H1 (cell line): ENCODE measurements around the gene MRPL50. TPM values are rescaled to one million over a fixed set of nuclear protein-coding genes. Genes with fewer than 3 reads are reported as not detected.

Experiments used
- CTCF ChIA-PET: fragments of 300-600 bp; sonication (Branson Sonifier 250); formaldehyde crosslinking; loops from one replicate; lab custom pipeline; 2021; ENCODE audit not compliant: partially characterized antibody; lab: Charles Lee
- POLR2A ChIA-PET: fragments of 300-600 bp; sonication (Branson Sonifier 250); formaldehyde crosslinking; loops from one replicate; lab custom pipeline; 2021; ENCODE audit warnings: inconsistent platforms; ENCODE audit not compliant: partially characterized antibody; lab: Charles Lee
- DNase-seq, 2 experiments: peaks; one replicate each; pipeline versions ENCODE4 v3.0.0 to v3.0.0-alpha.2; 2010 to 2022; ENCODE audit warnings: low spot score in 2 of 2, low read depth in 1 of 2, mixed read lengths in 1 of 2
- FAIRE-seq: peaks from 2 replicates; lab custom pipeline; 2011; peaks lifted over from hg19 to GRCh38; lab: Jason Lieb, UNC
- H2AFZ ChIP-seq: 2 replicates; pipeline ENCODE4 v1.8.1; 2012; ENCODE audit warnings: low read length, inconsistent platforms
- H2AK5ac ChIP-seq: 2 replicates; pipeline ENCODE4 v1.6.1; 2013; ENCODE audit warnings: low read depth, low read length
- H2BK120ac ChIP-seq: replicated peaks from 2 replicates; pipeline ENCODE3; 2013; ENCODE audit warnings: low read depth, low read length, inconsistent platforms
- H2BK12ac ChIP-seq: 2 replicates; pipeline ENCODE4 v1.6.1; 2013; ENCODE audit warnings: low read depth, low read length
- H2BK15ac ChIP-seq: 2 replicates; pipeline ENCODE4 v1.6.1; 2013; ENCODE audit warnings: low read length
- H2BK20ac ChIP-seq: 2 replicates; pipeline ENCODE4 v1.6.1; 2013; ENCODE audit warnings: low read length
- H2BK5ac ChIP-seq: 2 replicates; pipeline ENCODE4 v1.6.1; 2013; ENCODE audit warnings: low read depth, low read length
- H3K14ac ChIP-seq: 2 replicates; pipeline ENCODE4 v1.6.1; 2013; ENCODE audit warnings: inconsistent platforms; ENCODE audit not compliant: insufficient read length
- H3K18ac ChIP-seq: 2 replicates; pipeline ENCODE4 v1.6.1; 2013; ENCODE audit warnings: low read length; ENCODE audit errors: extremely low read depth
- H3K23ac ChIP-seq: 2 replicates; pipeline ENCODE4 v1.6.1; 2013; ENCODE audit warnings: inconsistent platforms; ENCODE audit not compliant: insufficient read length
- H3K23me2 ChIP-seq: 2 replicates; pipeline ENCODE4 v1.6.1; 2013; ENCODE audit warnings: low read depth, low read length
- H3K27ac ChIP-seq: 2 replicates; pipeline ENCODE4 v1.6.1; 2011; ENCODE audit warnings: low read depth, low read length, inconsistent platforms
- H3K27me3 ChIP-seq, 4 experiments: replicated peaks in 1 of 4; 1 replicate in 1 of 4; 2 replicates in 3 of 4; pipeline versions ENCODE4 v1.6.1 to v1.8.1; 2011 to 2013; ENCODE audit warnings: low read length in 3 of 4, mild to moderate bottlenecking in 3 of 4, inconsistent platforms in 2 of 4, mixed read lengths in 2 of 4, moderate library complexity in 1 of 4; ENCODE audit not compliant: control insufficient read depth in 3 of 4, insufficient read depth in 3 of 4; ENCODE audit errors: extremely low read depth in 1 of 4
- H3K36me3 ChIP-seq, 4 experiments: 2 replicates each; pipeline versions ENCODE4 v1.6.1 to v1.8.1; 2011 to 2013; ENCODE audit warnings: mild to moderate bottlenecking in 4 of 4, low read length in 3 of 4, moderate library complexity in 2 of 4, control low read depth in 1 of 4, inconsistent platforms in 1 of 4; ENCODE audit not compliant: insufficient read depth in 4 of 4, control insufficient read depth in 2 of 4
- H3K4ac ChIP-seq: replicated peaks from 2 replicates; pipeline ENCODE3; 2013; ENCODE audit warnings: low read length, low read depth, mixed read lengths, inconsistent platforms; ENCODE audit not compliant: insufficient read length
- H3K4me1 ChIP-seq, 4 experiments: replicated peaks in 1 of 4; 1 replicate in 1 of 4; 2 replicates in 3 of 4; pipeline versions ENCODE4 v1.6.1 to v1.8.1; 2011 to 2013; ENCODE audit warnings: low read length in 3 of 4, inconsistent platforms in 2 of 4, mixed read lengths in 1 of 4; ENCODE audit not compliant: insufficient read depth in 4 of 4, control insufficient read depth in 3 of 4
- H3K4me2 ChIP-seq, 2 experiments: 2 replicates each; pipeline versions ENCODE4 v1.6.1 to v1.8.1; 2011 to 2013; ENCODE audit warnings: low read depth in 2 of 2, low read length in 2 of 2, control low read depth in 1 of 2, inconsistent platforms in 1 of 2, mild to moderate bottlenecking in 1 of 2; ENCODE audit not compliant: insufficient read depth in 1 of 2
- H3K4me3 ChIP-seq, 4 experiments: fragments of 200-600, 300-600 bp in 1 of 4; sonication (generic), shearing (Covaris generic), sonication (Bioruptor Twin) in 1 of 4; 2 replicates each; pipeline versions ENCODE4 v1.5.1 to v1.8.1; 2011 to 2016; ENCODE audit warnings: low read length in 4 of 4, low read depth in 3 of 4, control low read depth in 2 of 4, inconsistent platforms in 2 of 4, mild to moderate bottlenecking in 2 of 4, mixed read lengths in 1 of 4, moderate library complexity in 1 of 4; ENCODE audit not compliant: insufficient read depth in 2 of 4; ENCODE audit errors: extremely low read depth in 1 of 4
- H3K56ac ChIP-seq: replicated peaks from 2 replicates; pipeline ENCODE3; 2013; ENCODE audit warnings: low read depth, mild to moderate bottlenecking, mixed read lengths, low read length, inconsistent platforms; ENCODE audit not compliant: insufficient read length
- H3K79me1 ChIP-seq: 2 replicates; pipeline ENCODE4 v1.6.1; 2013; ENCODE audit warnings: low read depth, low read length, control low read depth
- H3K79me2 ChIP-seq, 2 experiments: 2 replicates each; pipeline versions ENCODE4 v1.6.1 to v1.8.1; 2012 to 2013; ENCODE audit warnings: low read length in 2 of 2, mild to moderate bottlenecking in 2 of 2, inconsistent platforms in 1 of 2; ENCODE audit not compliant: insufficient read depth in 2 of 2, control insufficient read depth in 1 of 2
- H3K9ac ChIP-seq, 4 experiments: replicated peaks in 1 of 4; 1 replicate in 1 of 4; 2 replicates in 3 of 4; pipeline versions ENCODE4 v1.6.1 to v1.8.1; 2011 to 2013; ENCODE audit warnings: low read depth in 3 of 4, low read length in 3 of 4, control low read depth in 2 of 4, mild to moderate bottlenecking in 2 of 4, moderate library complexity in 2 of 4, inconsistent platforms in 1 of 4; ENCODE audit errors: extremely low read depth in 1 of 4
- H3K9me3 ChIP-seq, 2 experiments: 2 replicates each; pipeline versions ENCODE4 v1.6.1 to v1.8.1; 2012 to 2013; ENCODE audit warnings: mild to moderate bottlenecking in 2 of 2, moderate library complexity in 2 of 2, control low read depth in 1 of 2, inconsistent platforms in 1 of 2, low read depth in 1 of 2, low read length in 1 of 2, mixed read lengths in 1 of 2; ENCODE audit not compliant: insufficient read depth in 2 of 2
- H4K20me1 ChIP-seq, 2 experiments: replicated peaks in 1 of 2; 2 replicates each; pipeline versions ENCODE3 to v1.8.1; 2011 to 2013; ENCODE audit warnings: inconsistent platforms in 2 of 2, low read length in 2 of 2, mild to moderate bottlenecking in 1 of 2; ENCODE audit not compliant: insufficient read depth in 2 of 2, control insufficient read depth in 1 of 2
- H4K5ac ChIP-seq: 2 replicates; pipeline ENCODE4 v1.6.1; 2013; ENCODE audit warnings: low read length, low read depth, mixed read lengths, inconsistent platforms; ENCODE audit not compliant: insufficient read length
- H4K8ac ChIP-seq: 2 replicates; pipeline ENCODE4 v1.8.0; 2013; ENCODE audit warnings: mild to moderate bottlenecking, moderate library complexity, low read length, inconsistent platforms; ENCODE audit not compliant: insufficient read depth; ENCODE audit errors: extremely low read depth
- H4K91ac ChIP-seq: replicated peaks from 2 replicates; pipeline ENCODE3; 2013; ENCODE audit warnings: low read length, mixed read lengths, inconsistent platforms; ENCODE audit not compliant: insufficient read length
- CHD2 ChIP-seq: IDR thresholded peaks from 2 replicates; pipeline ENCODE4 v1.6.1; 2012; ENCODE audit warnings: low read length, improper control_type of control experiment
- EP300 ChIP-seq, 2 experiments: IDR thresholded peaks; 1 replicate in 1 of 2; 2 replicates in 1 of 2; pipeline ENCODE4 v1.6.1; 2011 to 2012; ENCODE audit warnings: low read depth in 2 of 2, low read length in 2 of 2, mild to moderate bottlenecking in 2 of 2, borderline replicate concordance in 1 of 2, inconsistent platforms in 1 of 2, moderate library complexity in 1 of 2
- EZH2 ChIP-seq: fragments of 200-600 bp; sonication (generic); IDR thresholded peaks from 2 replicates; pipeline ENCODE4 v1.7.1; 2012; ENCODE audit warnings: low read depth, mild to moderate bottlenecking, moderate library complexity, low read length, inconsistent platforms; ENCODE audit not compliant: severe bottlenecking
- GABPA ChIP-seq: IDR thresholded peaks from 2 replicates; pipeline ENCODE4 v1.6.1; 2011; ENCODE audit warnings: mild to moderate bottlenecking, low read length, moderate library complexity, borderline replicate concordance; ENCODE audit not compliant: insufficient read depth
- JUND ChIP-seq: IDR thresholded peaks from 2 replicates; pipeline ENCODE4 v1.6.1; 2011; ENCODE audit warnings: mild to moderate bottlenecking, improper control_type of control experiment, low read length
- POU5F1 ChIP-seq: IDR thresholded peaks from 2 replicates; pipeline ENCODE4 v1.6.1; 2011; ENCODE audit warnings: low read depth, mild to moderate bottlenecking, low read length, moderate library complexity
- SP4 ChIP-seq: IDR thresholded peaks from 2 replicates; pipeline ENCODE4 v1.6.1; 2012; ENCODE audit warnings: low read length, inconsistent platforms
- WGBS, 2 experiments: shearing (Covaris generic) in 1 of 2; methylation state at CpG; one replicate each; pipeline versions ENCODE4 v1.1.6 to v1.1.7; 2013 to 2015; ENCODE audit warnings: low lambda C conversion rate in 2 of 2, mixed read lengths in 2 of 2, inconsistent platforms in 1 of 2, low coverage in 1 of 2, missing lambda C conversion rate in 1 of 2; ENCODE audit not compliant: insufficient replicate concordance in 2 of 2, insufficient coverage in 1 of 2, insufficient read length in 1 of 2; ENCODE audit errors: extremely low coverage in 1 of 2, missing lambda C conversion rate in 1 of 2; 5-methylcytosine and 5-hydroxymethylcytosine counted together
- polyA plus RNA-seq, 7 experiments: library from polyadenylated mRNA; depleted of rRNA in 3 of 7; stranded (reverse) in 5 of 7; unstranded in 2 of 7; fragments of >200 nt in 5 of 7; fragments of 200-250 nt in 2 of 7; gene quantifications; 1 replicate in 5 of 7; 2 replicates in 1 of 7; 4 replicates in 1 of 7; pipeline versions ENCODE4 v1.2.1 to v1.2.3, GENCODE V29; 2011 to 2013; ENCODE audit warnings: missing spikeins in 2 of 7, mixed read lengths in 2 of 7
- total RNA-seq: library from RNA; stranded (reverse); fragmentation: NEBNext Ultra II Directional; extraction: Animal tissue kit (Norgen Biotek cat#: 25700); gene quantifications from 2 replicates; pipeline ENCODE4 v1.2.1, GENCODE V29; 2021
- TF ChIP-seq, protein P1 (sequence below): IDR thresholded peaks from 2 replicates; pipeline ENCODE4 v1.6.1; 2011; ENCODE audit warnings: low read depth, mild to moderate bottlenecking, low read length; ENCODE audit not compliant: insufficient read depth

Gene MRPL50
- total and polyA plus RNA-seq, 2 of the 8 experiments (the other 6 are each of a cell fraction or from before 2014, with no cell fraction given) = 17.8 to 25.1 TPM

DNA sequence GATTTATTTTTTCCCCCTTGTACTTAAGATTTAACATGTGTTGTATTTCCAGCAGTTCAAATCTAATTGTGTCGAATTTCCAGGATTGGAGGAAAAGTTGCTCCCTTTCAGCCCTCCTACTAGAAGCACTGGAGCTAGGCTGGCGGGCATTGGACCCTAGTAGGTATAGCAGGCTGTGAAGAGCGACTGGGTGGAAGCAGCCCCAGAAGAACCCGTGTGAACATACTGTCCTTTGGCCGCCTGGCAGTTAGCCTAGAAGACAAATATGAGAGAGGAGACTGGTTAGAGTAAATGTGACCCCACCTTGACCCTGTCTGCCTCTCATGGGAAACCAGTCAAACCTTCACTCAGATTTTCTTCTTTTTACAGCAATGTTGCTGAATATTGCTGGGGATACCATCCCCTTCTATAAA is 23.2 kb upstream of the MRPL50 start:
- WGBS, 2 experiments = 89% methylated on average over 5 of the region's 5 CpGs; no CpG with 5 or more reads in 1 of the 2 experiments
- no peak overlapping the region for H2BK20ac ChIP-seq
- no peak overlapping the region for H2AFZ ChIP-seq
- H4K91ac ChIP-seq = no peak overlapping the region
- DNase-seq = no peak
- CTCF ChIA-PET = interaction anchor here (1.6 kb wide), 1 partner anchor 10 kb away, joined by 4 read pairs; no protein-coding TSS in a partner anchor
- H3K18ac ChIP-seq = no peak overlapping the region
- H2BK120ac ChIP-seq = no peak overlapping the region
- H3K79me2 ChIP-seq = no peaks in the 10 kb centered on the region
- H3K36me3 ChIP-seq = no peaks in the 10 kb centered on the region
- no peak overlapping the region for H2AK5ac ChIP-seq
- H3K4ac ChIP-seq = no peak overlapping the region
- no peaks in the 10 kb centered on the region for H3K27me3 ChIP-seq
- no peak overlapping the region for H3K4me3 ChIP-seq
- no peak overlapping the region for H2BK5ac ChIP-seq
- no peak for FAIRE-seq
- H3K9me3 ChIP-seq = no peaks in the 10 kb centered on the region
- H3K14ac ChIP-seq = no peak overlapping the region
- no peak overlapping the region for H3K4me2 ChIP-seq
- no peak overlapping the region for H3K9ac ChIP-seq
- H3K23ac ChIP-seq = no peak overlapping the region
- POLR2A ChIA-PET = no interaction called here
- H3K27ac ChIP-seq = no peak overlapping the region
- H4K5ac ChIP-seq = no peak overlapping the region
- TF ChIP-seq, protein P1, sequence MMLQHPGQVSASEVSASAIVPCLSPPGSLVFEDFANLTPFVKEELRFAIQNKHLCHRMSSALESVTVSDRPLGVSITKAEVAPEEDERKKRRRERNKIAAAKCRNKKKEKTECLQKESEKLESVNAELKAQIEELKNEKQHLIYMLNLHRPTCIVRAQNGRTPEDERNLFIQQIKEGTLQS = no peak
- no peak for TF ChIP-seq GABPA
- no peak for TF ChIP-seq POU5F1
- no peak for TF ChIP-seq CHD2
- TF ChIP-seq EZH2 = no peak
- no peak for TF ChIP-seq SP4
- no peak for TF ChIP-seq JUND
- no peak for TF ChIP-seq EP300 (IDR thresholded peaks at IDR 0.05; ENCODE audit: borderline replicate concordance in 1 of 2, low read depth in 2 of 2, low read length in 2 of 2)
- TF ChIP-seq, all 59 proteins: peak for 0
- H2BK15ac ChIP-seq = no peak overlapping the region
- no peaks in the 10 kb centered on the region for H3K79me1 ChIP-seq
- H4K8ac ChIP-seq = no peak overlapping the region
- no peak overlapping the region for H2BK12ac ChIP-seq
- H3K4me1 ChIP-seq = no peaks in the 10 kb centered on the region
- no peak overlapping the region for H3K56ac ChIP-seq
- no peaks in the 10 kb centered on the region for H4K20me1 ChIP-seq
- H3K23me2 ChIP-seq = no peaks in the 10 kb centered on the region; the same call in 1 of the 2 replicates
